GM12878 (cell line): ENCODE results near the gene MEIKIN. TPM values are rescaled to one million over a fixed set of nuclear protein-coding genes. Genes with fewer than 3 reads are reported as not detected.

Experiments
- ATAC-seq: fragments of 200-7000 bp; cut with Tn5 transposase; 3 replicates; pipeline ENCODE4 v1.9.1; 2020; ENCODE audit warnings: mild to moderate bottlenecking, moderate library complexity
- BruUV-seq: library from RNA; stranded (reverse); fragments of 400-500 nt; replicated peaks from 2 replicates; lab custom pipeline; 2021; lab: Mats Ljungman, UMichigan
- CTCF ChIA-PET: fragments of 300-600 bp; sonication (Branson Sonifier 250); formaldehyde crosslinking; extraction: SDS; loops from one replicate; lab custom pipeline; 2021; ENCODE audit warnings: inconsistent platforms; lab: Yijun Ruan, JAX
- POLR2A ChIA-PET: fragments of 350-600 bp; formaldehyde crosslinking; extraction: SDS; loops from one replicate; lab custom pipeline; 2021; ENCODE audit warnings: inconsistent platforms; lab: Charles Lee
- RAD21 ChIA-PET: fragments of 300-600 bp; sonication (Branson Sonifier 250); formaldehyde crosslinking; loops from one replicate; lab custom pipeline; 2023; ENCODE audit warnings: antibody characterized with exemption; ENCODE audit not compliant: unreplicated experiment; lab: Charles Lee
- SMC1A ChIA-PET: fragments of 300-600 bp; sonication (Branson Sonifier 250); formaldehyde crosslinking; loops from one replicate; lab custom pipeline; 2023; ENCODE audit not compliant: unreplicated experiment, uncharacterized antibody; lab: Charles Lee
- DNase-seq: peaks from one replicate; pipeline ENCODE4 v3.0.0-alpha.2; 2011; ENCODE audit warnings: low read depth, low spot score
- FAIRE-seq: peaks from 3 replicates; lab custom pipeline; 2011; peaks lifted over from hg19 to GRCh38; lab: Jason Lieb, UNC
- H2AFZ ChIP-seq: 2 replicates; pipeline ENCODE4 v1.6.0; 2011; ENCODE audit warnings: low read depth, low read length, control low read depth; ENCODE audit not compliant: control insufficient read depth
- H3K27ac ChIP-seq: 2 replicates; pipeline ENCODE4 v1.5.1; 2011; ENCODE audit warnings: control low read depth; ENCODE audit not compliant: control insufficient read depth, insufficient read depth
- H3K27me3 ChIP-seq, 2 experiments: replicated peaks in 1 of 2; 2 replicates each; pipeline versions ENCODE4 v1.6.0 to v1.6.1; 2011; ENCODE audit warnings: low read length in 1 of 2; ENCODE audit not compliant: control insufficient read depth in 2 of 2, insufficient read depth in 2 of 2
- H3K36me3 ChIP-seq, 2 experiments: 2 replicates each; pipeline ENCODE4 v1.5.1; 2011; ENCODE audit warnings: low read length in 1 of 2; ENCODE audit not compliant: control insufficient read depth in 2 of 2, insufficient read depth in 2 of 2
- H3K4me1 ChIP-seq: 2 replicates; pipeline ENCODE4 v1.6.1; 2011; ENCODE audit warnings: mild to moderate bottlenecking, low read length, moderate library complexity, mixed read lengths; ENCODE audit not compliant: control insufficient read depth, insufficient read depth
- H3K4me2 ChIP-seq: 2 replicates; pipeline ENCODE4 v1.6.0; 2011; ENCODE audit warnings: control low read depth; ENCODE audit not compliant: control insufficient read depth, insufficient read depth
- H3K4me3 ChIP-seq: fragments of 200-600 bp; sonication (generic); 2 replicates; pipeline ENCODE4 v1.5.1; 2016
- H3K79me2 ChIP-seq: 2 replicates; pipeline ENCODE4 v1.6.0; 2011; ENCODE audit warnings: low read length; ENCODE audit not compliant: control insufficient read depth, insufficient read depth
- H3K9ac ChIP-seq: 2 replicates; pipeline ENCODE4 v1.8.0; 2011; ENCODE audit warnings: low read length, control low read depth, mixed read lengths; ENCODE audit not compliant: control insufficient read depth, insufficient read depth
- H3K9me3 ChIP-seq: replicated peaks from 3 replicates; pipeline ENCODE4 v1.5.1; 2011; ENCODE audit warnings: mild to moderate bottlenecking, low read length; ENCODE audit not compliant: control insufficient read depth, insufficient read depth
- H4K20me1 ChIP-seq: 2 replicates; pipeline ENCODE4 v1.6.0; 2011; ENCODE audit not compliant: control insufficient read depth, insufficient read depth
- CBX5 ChIP-seq: sonication (generic); IDR thresholded peaks from 2 replicates; pipeline ENCODE4 v1.6.1; 2016; ENCODE audit warnings: low read depth, moderate library complexity, mild to moderate bottlenecking, inconsistent platforms
- DPF2 ChIP-seq: fragments of 450-650 bp; IDR thresholded peaks from 2 replicates; pipeline ENCODE4 v1.6.1; 2017; ENCODE audit warnings: mild to moderate bottlenecking
- FOXK2 ChIP-seq: fragments of 450-650 bp; IDR thresholded peaks from 2 replicates; pipeline ENCODE4 v1.6.1; 2017; ENCODE audit warnings: mild to moderate bottlenecking, moderate library complexity
- KLF5 ChIP-seq: fragments of 450-650 bp; IDR thresholded peaks from 2 replicates; pipeline ENCODE4 v1.6.1; 2014; ENCODE audit warnings: mild to moderate bottlenecking; ENCODE audit not compliant: partially characterized antibody
- MTA2 ChIP-seq: fragments of 450-650 bp; IDR thresholded peaks from 2 replicates; pipeline ENCODE4 v1.6.1; 2016; ENCODE audit warnings: low read depth, mild to moderate bottlenecking, moderate library complexity
- NFYA ChIP-seq: IDR thresholded peaks from 2 replicates; pipeline ENCODE4 v1.6.1; 2011; ENCODE audit warnings: low read depth, mild to moderate bottlenecking, low read length, improper control_type of control experiment, borderline replicate concordance
- RAD51 ChIP-seq: fragments of 450-650 bp; IDR thresholded peaks from 2 replicates; pipeline ENCODE4 v1.6.1; 2016; ENCODE audit warnings: moderate library complexity, mild to moderate bottlenecking, inconsistent platforms
- RCOR1 ChIP-seq: conservative IDR thresholded peaks from 2 replicates; pipeline ENCODE4 v1.6.1; 2012; ENCODE audit warnings: low read depth, low read length, improper control_type of control experiment
- SMAD1 ChIP-seq: fragments of 450-650 bp; IDR thresholded peaks from 2 replicates; pipeline ENCODE4 v1.6.1; 2018; ENCODE audit warnings: mild to moderate bottlenecking, low read depth; ENCODE audit not compliant: partially characterized antibody
- WRNIP1 ChIP-seq: IDR thresholded peaks from 2 replicates; pipeline ENCODE4 v1.6.1; 2011; ENCODE audit warnings: low read depth, low read length, improper control_type of control experiment, borderline replicate concordance
- YY1 ChIP-seq: IDR thresholded peaks from 2 replicates; pipeline ENCODE4 v1.6.1; 2011; ENCODE audit warnings: low read depth, mild to moderate bottlenecking, low read length
- ZNF274 ChIP-seq: IDR thresholded peaks from one replicate; pipeline ENCODE4 v1.8.0; 2011; ENCODE audit not compliant: insufficient read length, insufficient read depth
- WGBS: methylation state at CpG from one replicate; pipeline ENCODE4 v1.1.6; 2016; ENCODE audit warnings: low lambda C conversion rate; ENCODE audit not compliant: insufficient replicate concordance, insufficient coverage; ENCODE audit errors: missing lambda C conversion rate; 5-methylcytosine and 5-hydroxymethylcytosine counted together
- in situ Hi-C: fragments of 300-500 bp; cut with MboI; formaldehyde crosslinking; loops from 9 replicates; pipeline ENCODE4 v1.14.3; 2018; ENCODE audit warnings: mixed read lengths
- intact Hi-C: fragments of 100-400 bp; cut with micrococcal nuclease; formaldehyde crosslinking; loops from one replicate; pipeline ENCODE4 v1.14.2; 2022; ENCODE audit not compliant: unreplicated experiment
- polyA plus RNA-seq, 11 experiments: library from polyadenylated mRNA; depleted of rRNA in 4 of 11; unstranded in 6 of 11; stranded (reverse) in 5 of 11; fragments of >200 nt; fragmentation: Nextera tagmentation in 4 of 11; fragmentation: Illumina TruSeq in 1 of 11; extraction: Ambion mirVana in 4 of 11; extraction: Trizol in 1 of 11; gene quantifications; 1 replicate in 1 of 11; 2 replicates in 10 of 11; pipeline versions ENCODE4 v1.2.1 to v1.2.3, GENCODE V29; 2011 to 2016; ENCODE audit warnings: inconsistent platforms in 2 of 11, missing spikeins in 2 of 11, low read depth in 1 of 11
- total RNA-seq, 4 experiments: library from RNA; depleted of rRNA in 3 of 4; stranded (reverse); fragments of >200 nt in 3 of 4; fragmentation: Illumina TruSeq in 1 of 4; extraction: Trizol in 1 of 4; gene quantifications; 2 replicates each; pipeline versions ENCODE4 v1.2.1 to v1.2.3, GENCODE V29; 2013 to 2021
- TF ChIP-seq, protein P1 (sequence below): fragments of 150-350 bp; IDR thresholded peaks from 2 replicates; pipeline ENCODE4 v1.6.1; 2016; ENCODE audit warnings: low read depth, low read length
- TF ChIP-seq, protein P2 (sequence below): IDR thresholded peaks from 2 replicates; pipeline ENCODE4 v1.6.1; 2012; ENCODE audit warnings: mild to moderate bottlenecking, low read depth, low read length
- TF ChIP-seq, protein P3 (sequence below): fragments of 450-650 bp; IDR thresholded peaks from 2 replicates; pipeline ENCODE4 v1.6.1; 2017; ENCODE audit warnings: mild to moderate bottlenecking, moderate library complexity

Gene MEIKIN
- total and polyA plus RNA-seq, 10 of the 15 experiments (the other 5 are each of a cell fraction or from before 2014, with no cell fraction given) = not detected

- no peak for ATAC-seq
- ChIA-PET CTCF (no interaction called here), RAD21 (no interaction called here), SMC1A (no interaction called here), POLR2A (no interaction called here)
- intact Hi-C loops (no loop called here), in situ Hi-C loops (no loop called here)
- no peak overlapping the region for H3K27ac ChIP-seq
- H3K9ac ChIP-seq = no peak overlapping the region
- no TSS peak for BruUV-seq
- H3K4me3 ChIP-seq = no peak overlapping the region
- peak; percentile 27 for FAIRE-seq
- H3K4me2 ChIP-seq = no peak overlapping the region
- H2AFZ ChIP-seq = no peak overlapping the region
- no peaks in the 10 kb centered on the region for H3K27me3 ChIP-seq
- no peaks in the 10 kb centered on the region; the same call in 2 of the 3 replicates for H3K9me3 ChIP-seq
- DNase-seq = no peak
- H3K79me2 ChIP-seq = peaks cover 30% of the 10 kb centered on the region
- H4K20me1 ChIP-seq = no peaks in the 10 kb centered on the region
- H3K36me3 ChIP-seq = no peaks in the 10 kb centered on the region
- H3K4me1 ChIP-seq = no peaks in the 10 kb centered on the region
- WGBS = 100% methylated on average over 4 of the region's 4 CpGs
- no peak for TF ChIP-seq DPF2
- no peak for TF ChIP-seq KLF5
- TF ChIP-seq, protein P1, sequence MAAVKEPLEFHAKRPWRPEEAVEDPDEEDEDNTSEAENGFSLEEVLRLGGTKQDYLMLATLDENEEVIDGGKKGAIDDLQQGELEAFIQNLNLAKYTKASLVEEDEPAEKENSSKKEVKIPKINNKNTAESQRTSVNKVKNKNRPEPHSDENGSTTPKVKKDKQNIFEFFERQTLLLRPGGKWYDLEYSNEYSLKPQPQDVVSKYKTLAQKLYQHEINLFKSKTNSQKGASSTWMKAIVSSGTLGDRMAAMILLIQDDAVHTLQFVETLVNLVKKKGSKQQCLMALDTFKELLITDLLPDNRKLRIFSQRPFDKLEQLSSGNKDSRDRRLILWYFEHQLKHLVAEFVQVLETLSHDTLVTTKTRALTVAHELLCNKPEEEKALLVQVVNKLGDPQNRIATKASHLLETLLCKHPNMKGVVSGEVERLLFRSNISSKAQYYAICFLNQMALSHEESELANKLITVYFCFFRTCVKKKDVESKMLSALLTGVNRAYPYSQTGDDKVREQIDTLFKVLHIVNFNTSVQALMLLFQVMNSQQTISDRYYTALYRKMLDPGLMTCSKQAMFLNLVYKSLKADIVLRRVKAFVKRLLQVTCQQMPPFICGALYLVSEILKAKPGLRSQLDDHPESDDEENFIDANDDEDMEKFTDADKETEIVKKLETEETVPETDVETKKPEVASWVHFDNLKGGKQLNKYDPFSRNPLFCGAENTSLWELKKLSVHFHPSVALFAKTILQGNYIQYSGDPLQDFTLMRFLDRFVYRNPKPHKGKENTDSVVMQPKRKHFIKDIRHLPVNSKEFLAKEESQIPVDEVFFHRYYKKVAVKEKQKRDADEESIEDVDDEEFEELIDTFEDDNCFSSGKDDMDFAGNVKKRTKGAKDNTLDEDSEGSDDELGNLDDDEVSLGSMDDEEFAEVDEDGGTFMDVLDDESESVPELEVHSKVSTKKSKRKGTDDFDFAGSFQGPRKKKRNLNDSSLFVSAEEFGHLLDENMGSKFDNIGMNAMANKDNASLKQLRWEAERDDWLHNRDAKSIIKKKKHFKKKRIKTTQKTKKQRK = no peak
- TF ChIP-seq ZNF274 = no peak
- TF ChIP-seq SMAD1 = no peak
- no peak for TF ChIP-seq CBX5
- TF ChIP-seq MTA2 = no peak
- no peak for TF ChIP-seq RCOR1
- TF ChIP-seq, protein P2, sequence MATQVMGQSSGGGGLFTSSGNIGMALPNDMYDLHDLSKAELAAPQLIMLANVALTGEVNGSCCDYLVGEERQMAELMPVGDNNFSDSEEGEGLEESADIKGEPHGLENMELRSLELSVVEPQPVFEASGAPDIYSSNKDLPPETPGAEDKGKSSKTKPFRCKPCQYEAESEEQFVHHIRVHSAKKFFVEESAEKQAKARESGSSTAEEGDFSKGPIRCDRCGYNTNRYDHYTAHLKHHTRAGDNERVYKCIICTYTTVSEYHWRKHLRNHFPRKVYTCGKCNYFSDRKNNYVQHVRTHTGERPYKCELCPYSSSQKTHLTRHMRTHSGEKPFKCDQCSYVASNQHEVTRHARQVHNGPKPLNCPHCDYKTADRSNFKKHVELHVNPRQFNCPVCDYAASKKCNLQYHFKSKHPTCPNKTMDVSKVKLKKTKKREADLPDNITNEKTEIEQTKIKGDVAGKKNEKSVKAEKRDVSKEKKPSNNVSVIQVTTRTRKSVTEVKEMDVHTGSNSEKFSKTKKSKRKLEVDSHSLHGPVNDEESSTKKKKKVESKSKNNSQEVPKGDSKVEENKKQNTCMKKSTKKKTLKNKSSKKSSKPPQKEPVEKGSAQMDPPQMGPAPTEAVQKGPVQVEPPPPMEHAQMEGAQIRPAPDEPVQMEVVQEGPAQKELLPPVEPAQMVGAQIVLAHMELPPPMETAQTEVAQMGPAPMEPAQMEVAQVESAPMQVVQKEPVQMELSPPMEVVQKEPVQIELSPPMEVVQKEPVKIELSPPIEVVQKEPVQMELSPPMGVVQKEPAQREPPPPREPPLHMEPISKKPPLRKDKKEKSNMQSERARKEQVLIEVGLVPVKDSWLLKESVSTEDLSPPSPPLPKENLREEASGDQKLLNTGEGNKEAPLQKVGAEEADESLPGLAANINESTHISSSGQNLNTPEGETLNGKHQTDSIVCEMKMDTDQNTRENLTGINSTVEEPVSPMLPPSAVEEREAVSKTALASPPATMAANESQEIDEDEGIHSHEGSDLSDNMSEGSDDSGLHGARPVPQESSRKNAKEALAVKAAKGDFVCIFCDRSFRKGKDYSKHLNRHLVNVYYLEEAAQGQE = no peak
- TF ChIP-seq YY1 = no peak
- no peak for TF ChIP-seq NFYA
- no peak for TF ChIP-seq WRNIP1
- no peak for TF ChIP-seq RAD51
- TF ChIP-seq, protein P3, sequence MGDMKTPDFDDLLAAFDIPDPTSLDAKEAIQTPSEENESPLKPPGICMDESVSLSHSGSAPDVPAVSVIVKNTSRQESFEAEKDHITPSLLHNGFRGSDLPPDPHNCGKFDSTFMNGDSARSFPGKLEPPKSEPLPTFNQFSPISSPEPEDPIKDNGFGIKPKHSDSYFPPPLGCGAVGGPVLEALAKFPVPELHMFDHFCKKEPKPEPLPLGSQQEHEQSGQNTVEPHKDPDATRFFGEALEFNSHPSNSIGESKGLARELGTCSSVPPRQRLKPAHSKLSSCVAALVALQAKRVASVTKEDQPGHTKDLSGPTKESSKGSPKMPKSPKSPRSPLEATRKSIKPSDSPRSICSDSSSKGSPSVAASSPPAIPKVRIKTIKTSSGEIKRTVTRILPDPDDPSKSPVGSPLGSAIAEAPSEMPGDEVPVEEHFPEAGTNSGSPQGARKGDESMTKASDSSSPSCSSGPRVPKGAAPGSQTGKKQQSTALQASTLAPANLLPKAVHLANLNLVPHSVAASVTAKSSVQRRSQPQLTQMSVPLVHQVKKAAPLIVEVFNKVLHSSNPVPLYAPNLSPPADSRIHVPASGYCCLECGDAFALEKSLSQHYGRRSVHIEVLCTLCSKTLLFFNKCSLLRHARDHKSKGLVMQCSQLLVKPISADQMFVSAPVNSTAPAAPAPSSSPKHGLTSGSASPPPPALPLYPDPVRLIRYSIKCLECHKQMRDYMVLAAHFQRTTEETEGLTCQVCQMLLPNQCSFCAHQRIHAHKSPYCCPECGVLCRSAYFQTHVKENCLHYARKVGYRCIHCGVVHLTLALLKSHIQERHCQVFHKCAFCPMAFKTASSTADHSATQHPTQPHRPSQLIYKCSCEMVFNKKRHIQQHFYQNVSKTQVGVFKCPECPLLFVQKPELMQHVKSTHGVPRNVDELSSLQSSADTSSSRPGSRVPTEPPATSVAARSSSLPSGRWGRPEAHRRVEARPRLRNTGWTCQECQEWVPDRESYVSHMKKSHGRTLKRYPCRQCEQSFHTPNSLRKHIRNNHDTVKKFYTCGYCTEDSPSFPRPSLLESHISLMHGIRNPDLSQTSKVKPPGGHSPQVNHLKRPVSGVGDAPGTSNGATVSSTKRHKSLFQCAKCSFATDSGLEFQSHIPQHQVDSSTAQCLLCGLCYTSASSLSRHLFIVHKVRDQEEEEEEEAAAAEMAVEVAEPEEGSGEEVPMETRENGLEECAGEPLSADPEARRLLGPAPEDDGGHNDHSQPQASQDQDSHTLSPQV = no peak
- TF ChIP-seq FOXK2 = no peak
Observed at GRCh38 chr5:131771692-131772091, 173.8 kb downstream of the MEIKIN start.
